Heart right ventricle (tissue), 16 donors: ENCODE data around the gene MAB21L2. TPM values are rescaled to one million over a fixed set of nuclear protein-coding genes. Genes with fewer than 3 reads are reported as not detected.

ENCODE experiments used
- ATAC-seq, 8 donors: fragments of 200-7000 bp; cut with Tn5 transposase; one replicate each; pipeline ENCODE4 v1.9.1; 2020; ENCODE audit warnings: mild to moderate bottlenecking in 8 of 8, moderate library complexity in 8 of 8, moderate number of reproducible peaks in 1 of 8
- DNase-seq, 2 donors: peaks; one replicate each; pipeline ENCODE4 v3.0.0-alpha.2; 2020
- H3K27ac ChIP-seq, 10 donors: fragments of 200-600 bp; sonication (generic) in 2 of 10; one replicate each; pipeline versions ENCODE4 v1.5.0 to v1.8.0; 2020 to 2022; ENCODE audit warnings: mild to moderate bottlenecking in 3 of 10
- H3K27me3 ChIP-seq, 7 donors: fragments of 200-600 bp; one replicate each; pipeline ENCODE4 v1.8.0; 2021 to 2022; ENCODE audit warnings: mild to moderate bottlenecking in 2 of 7
- H3K36me3 ChIP-seq, 9 donors: fragments of 200-600 bp; sonication (generic) in 1 of 9; one replicate each; pipeline versions ENCODE4 v1.5.0 to v1.8.0; 2020 to 2022; ENCODE audit warnings: mild to moderate bottlenecking in 2 of 9
- H3K4me1 ChIP-seq, 9 donors: fragments of 200-600 bp; sonication (generic) in 1 of 9; one replicate each; pipeline versions ENCODE4 v1.5.0 to v1.8.0; 2020 to 2022; ENCODE audit warnings: mild to moderate bottlenecking in 4 of 9
- H3K4me3 ChIP-seq, 10 donors: fragments of 200-600 bp; sonication (generic) in 2 of 10; one replicate each; pipeline versions ENCODE4 v1.5.0 to v1.8.0; 2020 to 2022; ENCODE audit warnings: mild to moderate bottlenecking in 7 of 10, moderate library complexity in 2 of 10
- H3K9me3 ChIP-seq, 11 donors: fragments of 200-600 bp in 10 of 11; sonication (generic) in 2 of 11; one replicate each; pipeline versions ENCODE4 v1.5.0 to v1.8.0; 2013 to 2022; ENCODE audit warnings: mild to moderate bottlenecking in 2 of 11, control low read depth in 1 of 11, moderate library complexity in 1 of 11
- CTCF ChIP-seq, 9 donors: fragments of 200-600 bp; sonication (generic) in 2 of 9; IDR thresholded peaks; one replicate each; pipeline versions ENCODE4 v1.5.0 to v1.8.0; 2021 to 2022; ENCODE audit warnings: antibody characterized with exemption in 9 of 9, mild to moderate bottlenecking in 5 of 9, moderate library complexity in 1 of 9
- WGBS, 2 donors: extraction: QIAGEN DNeasy Blood & Tissue Kit; methylation state at CpG; one replicate each; pipeline ENCODE4 v1.1.7; 2013; ENCODE audit warnings: inconsistent platforms in 1 of 2; 5-methylcytosine and 5-hydroxymethylcytosine counted together
- intact Hi-C, 10 donors: fragments of 100-400 bp; cut with DNase I; formaldehyde crosslinking; loops; one replicate each; pipeline versions ENCODE4 v1.11.1 to v1.14.2; 2022
- polyA plus RNA-seq, 2 donors: library from polyadenylated mRNA; stranded (reverse); fragments of 200-250 nt; gene quantifications; one replicate each; pipeline ENCODE4 v1.2.3, GENCODE V29; 2013
- total RNA-seq, 10 donors: library from RNA; stranded (reverse); fragmentation: NEBNext Ultra II Directional in 3 of 10; extraction: Animal tissue kit (Norgen Biotek cat#: 25700) in 3 of 10; gene quantifications; one replicate each; pipeline versions ENCODE4 v1.2.1 to v1.2.4, GENCODE V29; 2021 to 2023
- donor health status: Arrhythmogenic right ventricular cardiomyopathy.
- donor health status: ischemic (EF 13 %, LVEDD 7.1; RV severe dilation, severe dysfunction).
- donor health status: healthy with polysubstance abuse.
- donor health status: DM: no; HTN: yes; CAD: no.
- donor health status: DM: no; HTN: no; CAD: no.
- donor health status: ischemic (EF 25% LVEDD 6.9; RV normal size, moderate dysfunction).
- donor health status: ischemic (EF 25% LVEDD 5.7; RV mildly dilated, moderate dysfunction).
- donor health status: healthy.
- donor health status: DM: yes; HTN: yes; CAD: no.
- donor health status: Ischemic cardiomyopathy.
- donor health status: ischemic (EF 35%, LVEDD 5.7; RV mildly dilated, moderate dysfunction).
- donor health status: nonischemic (EF 11% LVEDD 7.7; RV severe dilation, severe dysfunction).
- donor health status: DM: yes; HTN: yes; CAD: no.
- donor health status: PGD.
- donor health status: ischemic (EF 29% LVEDD 5.4; RV normal size, mild dysfunction).
- donor health status: nonischemic (EF 23%, LVEDD 6.1; RV moderate dilation, normal function).

Gene MAB21L2
- total and polyA plus RNA-seq, 12 donors: 0.03 to 0.15 (median 0.10) TPM; not detected in 6

- H3K27me3 ChIP-seq: no peaks in the 10 kb centered on the region
- WGBS, 2 donors: 92 to 95% methylated on average over 2 of the region's 2 CpGs
- DNase-seq (no peak), ATAC-seq (no peak)
- H3K4me1 ChIP-seq: no peaks in the 10 kb centered on the region
- no peak overlapping the region for H3K4me3 ChIP-seq
- peaks cover 0 to 9% (median 1%) of the 10 kb centered on the region in 11 donors for H3K9me3 ChIP-seq
- no peak overlapping the region for H3K27ac ChIP-seq
- intact Hi-C loops: no loop called here
- TF ChIP-seq CTCF (IDR thresholded peaks at IDR 0.05): no peak
- no peaks in the 10 kb centered on the region for H3K36me3 ChIP-seq
Observed at GRCh38 chr4:150628073-150628472, 46.1 kb downstream of the MAB21L2 start.

- Histone ChIP-seq H3K27me3 (no peaks in the 10 kb centered on the region), H3K4me3 (no peak overlapping the region), H3K4me1 (no peaks in the 10 kb centered on the region), H3K9me3 (peaks cover 0 to 23% (median 5%) of the 10 kb centered on the region in 11 donors), H3K27ac (no peak overlapping the region), H3K36me3 (no peaks in the 10 kb centered on the region)
- ATAC-seq: no peak
- no peak for DNase-seq
- no peak for TF ChIP-seq CTCF (IDR thresholded peaks at IDR 0.05)
- intact Hi-C loops: no loop called here
Observed at GRCh38 chr4:150632639-150633038, 50.7 kb downstream of the MAB21L2 start.
